GM18498 (cell line): Measurements from ENCODE around the gene TRABD2B.

ENCODE experiments used
- ATAC-seq: cut with Tn5 transposase; IDR thresholded peaks from one replicate; pipeline ENCODE4 v1.9.1; 2021; ENCODE audit warnings: mild to moderate bottlenecking, moderate library complexity; ENCODE audit not compliant: unreplicated experiment

Gene TRABD2B

GRCh38 chr1:47914218-47914938 is 82.8 kb downstream of the TRABD2B start:
- no peak for ATAC-seq

DNA sequence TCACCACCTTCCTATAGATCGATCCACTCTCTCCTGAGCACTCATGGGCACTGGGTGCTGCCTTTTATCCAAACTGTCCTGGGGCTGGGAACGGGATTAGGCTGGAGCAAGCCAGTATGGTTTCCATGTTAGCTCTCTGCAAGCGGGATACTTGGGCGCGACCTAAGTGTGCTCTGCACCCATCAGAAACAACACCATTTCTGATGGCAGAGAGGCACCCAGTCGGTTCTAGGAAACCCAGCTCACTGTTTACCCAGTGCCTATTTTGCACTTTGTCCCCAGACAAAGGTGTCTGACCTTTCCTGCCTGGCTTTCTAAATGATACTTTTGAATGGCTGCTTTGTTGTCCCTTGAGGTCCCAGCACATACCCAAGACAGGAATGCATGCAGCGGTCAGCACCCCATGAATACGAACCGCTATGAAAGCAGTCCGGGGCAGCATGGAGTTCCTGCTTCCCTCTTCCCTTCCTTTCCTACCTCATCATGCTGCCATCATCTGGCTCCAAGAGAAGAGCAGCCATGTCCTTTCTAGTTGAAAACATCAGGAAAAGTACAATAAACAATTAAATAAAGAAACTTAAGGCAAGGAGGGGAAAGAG is 83.9 kb downstream of the TRABD2B start:
- no peak for ATAC-seq

- no peak for ATAC-seq
Observed at GRCh38 chr1:47912756-47913155, 84.4 kb downstream of the TRABD2B start.

DNA sequence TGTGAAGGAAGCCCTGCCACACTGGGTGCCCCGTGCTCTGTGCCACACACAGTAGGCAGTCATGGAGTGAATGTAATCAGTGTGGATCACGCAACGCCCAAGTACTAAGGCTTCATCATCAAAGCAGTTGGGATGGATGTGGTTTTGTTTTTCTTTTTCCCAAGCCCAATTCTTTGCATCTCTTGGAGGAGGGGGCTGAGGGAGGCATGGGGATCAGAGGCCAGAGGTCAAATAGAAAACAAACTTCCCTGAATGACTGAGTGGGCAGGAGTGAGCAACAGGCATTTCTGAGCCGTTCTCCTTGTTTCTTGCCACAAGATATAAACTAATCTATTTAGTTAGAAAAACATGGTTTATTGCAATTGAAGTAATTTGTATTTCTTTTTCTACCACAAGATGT is 85.3 kb downstream of the TRABD2B start:
- ATAC-seq = no peak

DNA sequence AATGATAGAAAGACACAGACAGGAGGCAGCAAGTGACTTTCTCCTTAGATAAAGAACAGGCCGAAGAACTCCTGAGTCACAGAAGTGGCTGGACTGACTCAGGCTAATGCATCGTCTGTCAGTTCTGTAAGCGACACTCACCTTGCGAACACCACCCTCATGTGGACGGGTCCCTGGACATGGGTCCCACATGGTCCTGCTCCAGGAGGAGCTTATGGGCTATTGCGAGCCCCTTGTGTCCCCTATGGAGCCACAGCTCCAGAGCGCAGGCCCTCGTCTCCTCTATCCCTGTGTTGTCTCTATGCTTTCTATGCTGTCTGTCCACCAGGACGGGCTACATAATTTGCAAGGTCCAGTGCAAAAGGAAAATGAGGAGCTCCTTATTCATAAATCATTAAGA is 85.8 kb downstream of the TRABD2B start:
- no peak for ATAC-seq

GRCh38 chr1:47908258-47908657 is 88.9 kb downstream of the TRABD2B start:
- ATAC-seq = no peak

GRCh38 chr1:47907177-47907528 is 90.0 kb downstream of the TRABD2B start:
- ATAC-seq = no peak

- ATAC-seq = no peak
Observed at GRCh38 chr1:47906527-47907176, 90.5 kb downstream of the TRABD2B start.

GRCh38 chr1:47906009-47906432 is 91.2 kb downstream of the TRABD2B start:
- no peak for ATAC-seq

GRCh38 chr1:47903723-47904122 is 93.5 kb downstream of the TRABD2B start:
- ATAC-seq = no peak

DNA sequence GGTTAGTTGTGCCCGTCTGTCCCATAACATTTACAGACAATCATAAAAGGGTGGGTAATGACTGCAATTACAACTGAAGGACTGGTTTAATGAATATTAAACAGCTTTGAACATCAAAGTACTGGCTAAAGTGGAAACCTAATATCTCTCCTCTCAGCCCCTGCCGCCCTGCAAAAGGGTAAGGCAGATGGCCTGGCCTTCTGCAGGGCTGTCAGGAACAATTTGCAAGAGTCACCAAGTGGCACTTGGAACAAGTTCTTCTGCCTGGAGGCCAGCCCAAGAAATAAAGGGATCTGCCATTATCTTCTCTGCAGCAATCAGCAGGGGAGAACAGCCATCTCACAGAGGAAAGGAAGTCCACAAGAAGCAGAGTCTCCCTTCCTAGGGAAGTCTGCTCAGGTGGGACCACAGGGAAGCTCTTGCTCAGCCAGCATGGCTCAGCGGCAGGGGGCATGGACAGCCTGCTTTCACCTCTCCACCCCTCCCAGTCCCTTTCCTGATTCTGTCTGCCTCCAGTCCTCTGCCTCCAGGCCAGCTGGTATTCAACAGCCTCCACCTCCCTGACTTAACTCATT is 96.1 kb downstream of the TRABD2B start:
- ATAC-seq = no peak

DNA sequence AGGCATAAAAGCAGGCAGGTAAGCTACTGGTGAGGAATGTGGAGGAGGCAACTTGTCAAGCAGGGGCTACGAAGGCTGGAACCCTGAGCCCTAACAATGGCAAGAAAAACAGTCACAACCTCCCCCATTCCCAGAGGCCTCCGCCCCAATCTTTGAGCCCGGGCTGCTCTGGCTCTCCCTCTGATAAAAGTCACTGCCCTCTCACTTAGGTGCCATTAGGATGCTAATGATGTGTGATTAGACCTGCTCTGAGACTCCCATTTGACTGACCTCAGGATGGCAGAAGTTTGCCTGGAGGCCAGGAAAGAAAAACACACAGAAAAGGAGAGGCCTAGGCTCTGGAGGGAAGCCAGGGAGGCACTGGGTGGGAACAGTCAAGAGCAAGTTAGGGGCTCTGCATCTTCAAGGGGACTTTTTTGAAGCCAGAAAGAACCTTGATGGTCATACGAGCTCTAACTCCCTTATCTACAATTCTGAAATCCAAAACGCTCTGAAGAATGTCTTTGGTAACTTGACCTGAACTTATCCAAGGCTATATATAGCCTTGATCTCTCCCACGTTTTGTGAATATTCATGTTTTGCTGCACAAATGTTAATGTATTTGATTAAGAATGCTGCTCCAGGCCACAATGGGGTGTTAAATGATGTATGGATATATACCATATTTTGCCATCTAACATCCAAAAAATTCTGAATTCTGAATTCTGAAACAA is 98.9 kb downstream of the TRABD2B start:
- no peak for ATAC-seq

DNA sequence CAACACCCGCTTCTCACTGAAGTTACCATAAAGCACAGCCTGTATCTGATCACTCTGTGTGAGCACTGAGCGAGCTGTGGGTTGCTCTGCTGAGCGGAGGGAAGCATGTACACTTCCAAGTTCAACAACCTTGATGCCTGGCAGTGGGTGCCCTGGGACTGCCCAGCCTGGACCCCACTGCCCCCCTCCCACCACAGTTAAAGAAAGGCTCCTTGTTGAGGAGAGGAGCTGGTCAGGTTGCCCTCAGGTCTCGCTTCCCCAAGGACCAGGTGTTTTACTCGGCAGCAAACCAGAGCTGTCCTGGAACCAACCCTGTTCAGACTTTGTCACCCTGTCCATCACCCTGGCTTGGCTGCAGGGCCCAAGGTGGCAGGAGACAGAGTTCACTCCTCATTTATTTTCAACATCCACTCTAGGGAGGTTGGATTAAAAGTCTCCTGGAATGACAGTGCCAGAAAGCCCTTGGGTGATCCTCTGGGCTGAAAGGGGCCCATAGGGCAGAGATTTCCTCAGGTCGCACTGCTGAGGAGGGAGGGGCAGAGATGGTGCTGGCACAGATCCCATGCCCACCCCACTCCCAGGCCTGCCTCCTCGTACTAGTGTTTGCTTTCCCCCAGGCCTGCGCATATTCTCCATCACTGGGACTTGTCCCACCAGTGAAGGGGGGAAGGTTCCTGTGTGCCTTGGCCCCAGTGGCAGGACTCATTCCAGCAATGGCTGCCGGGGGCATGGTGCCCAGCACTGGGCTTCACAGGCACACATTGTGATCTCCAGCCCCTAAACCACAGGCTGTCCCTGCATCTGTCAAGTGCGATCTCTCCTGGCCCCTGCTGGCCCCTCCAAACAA is 101.7 kb downstream of the TRABD2B start:
- ATAC-seq = no peak

- no peak for ATAC-seq
Observed at GRCh38 chr1:47894410-47895278, 102.5 kb downstream of the TRABD2B start.

DNA sequence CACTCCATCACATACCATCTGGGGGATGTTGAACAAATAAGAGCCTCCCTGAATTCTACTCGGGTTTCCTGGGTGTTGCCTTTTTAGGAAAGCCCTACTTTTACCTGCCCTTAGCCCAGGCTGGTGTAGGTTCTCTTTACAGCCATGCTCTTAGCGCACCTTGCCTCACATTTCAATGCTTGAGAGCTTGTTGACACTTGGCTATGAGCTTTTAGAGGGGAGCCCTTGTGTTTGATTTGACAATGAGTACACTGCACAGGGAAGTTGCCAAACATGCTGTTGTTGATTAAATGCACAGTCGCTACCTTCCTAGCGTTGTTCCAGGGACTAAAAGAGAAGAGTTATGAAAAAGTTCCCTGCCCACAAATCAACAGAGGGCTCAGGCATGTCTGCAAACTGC is 103.8 kb downstream of the TRABD2B start:
- ATAC-seq = no peak

GRCh38 chr1:47890779-47891178 is 106.4 kb downstream of the TRABD2B start:
- no peak for ATAC-seq

GRCh38 chr1:47888294-47888629 is 108.9 kb downstream of the TRABD2B start:
- ATAC-seq = no peak

DNA sequence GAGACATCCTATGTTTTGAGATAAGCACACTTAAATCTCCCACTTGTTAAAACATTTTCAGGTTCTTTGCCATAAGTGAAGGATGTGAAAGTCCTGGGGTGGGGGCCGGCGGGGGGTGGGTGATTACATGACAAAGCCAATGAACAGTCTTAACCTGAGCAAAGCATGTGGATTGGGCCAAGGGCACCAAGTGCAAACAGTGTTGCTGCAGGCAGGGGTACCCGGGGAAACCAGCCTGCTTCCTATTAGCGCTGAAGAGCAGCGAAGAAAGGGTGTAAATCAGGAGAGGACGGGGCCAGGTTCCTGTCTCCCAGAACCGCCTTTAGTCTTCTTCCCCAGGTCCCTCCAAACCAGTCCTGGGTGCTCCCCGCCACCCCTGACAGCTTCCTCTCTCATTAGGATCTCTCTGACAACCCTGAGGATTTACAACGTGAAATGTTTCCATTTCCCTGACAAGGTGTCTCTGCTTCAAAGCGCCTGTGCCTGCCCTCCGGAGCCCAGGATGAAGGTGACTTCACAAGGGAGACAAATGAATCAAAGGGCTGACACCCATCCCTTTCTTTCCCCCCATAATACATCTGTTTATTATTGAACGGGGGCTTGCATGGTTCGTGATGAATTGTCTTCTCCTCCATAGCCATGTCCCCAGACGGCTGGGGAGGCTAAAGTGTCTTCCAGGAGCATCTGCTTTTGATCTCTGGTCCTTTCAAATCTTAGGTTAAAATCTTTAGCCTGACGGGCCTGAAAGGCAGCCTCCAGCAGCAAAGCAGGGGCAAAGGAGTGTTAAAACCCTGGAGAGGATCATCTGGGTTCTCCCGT is 109.5 kb downstream of the TRABD2B start:
- no peak for ATAC-seq

GRCh38 chr1:47887060-47887459 is 110.1 kb downstream of the TRABD2B start:
- no peak for ATAC-seq
